CD4-positive, CD25-positive, alpha-beta regulatory T cell (primary cell): ENCODE results near the gene GTPBP6. TPM values are rescaled to one million over a fixed set of nuclear protein-coding genes. Genes with fewer than 3 reads are reported as not detected.

ENCODE experiments used
- ATAC-seq, 2 donors: fragments of 150-1000 bp; cut with Tn5 transposase; one replicate each; pipeline ENCODE4 v1.10.0; 2021; ENCODE audit warnings: low read depth in 2 of 2, moderate number of reproducible peaks in 2 of 2, moderate library complexity in 1 of 2
- DNase-seq, 3 donors: peaks; one replicate each; pipeline versions ENCODE4 v3.0.0 to v3.0.0-alpha.2; 2012 to 2022; ENCODE audit warnings: mixed read lengths in 1 of 3
- H3K27ac ChIP-seq: one replicate; pipeline ENCODE4 v1.7.0; 2013; ENCODE audit warnings: mild to moderate bottlenecking, low read length; ENCODE audit not compliant: insufficient read depth, poor library complexity, severe bottlenecking
- H3K27me3 ChIP-seq: one replicate; pipeline ENCODE4 v1.7.0; 2013; ENCODE audit warnings: low read length; ENCODE audit not compliant: control insufficient read depth, insufficient read depth
- H3K36me3 ChIP-seq: one replicate; pipeline ENCODE4 v1.7.0; 2013; ENCODE audit warnings: mild to moderate bottlenecking, low read length, moderate library complexity; ENCODE audit not compliant: control insufficient read depth, insufficient read depth
- H3K4me1 ChIP-seq: 2 replicates; pipeline ENCODE4 v1.7.0; 2013; ENCODE audit warnings: mild to moderate bottlenecking, low read length; ENCODE audit not compliant: insufficient read depth, control insufficient read depth, poor library complexity, severe bottlenecking
- H3K4me3 ChIP-seq: one replicate; pipeline ENCODE4 v1.7.0; 2013; ENCODE audit warnings: low read depth, mild to moderate bottlenecking, low read length, moderate library complexity
- H3K9me3 ChIP-seq, 2 experiments: 1 replicate in 1 of 2; 2 replicates in 1 of 2; pipeline ENCODE4 v1.7.0; 2013; ENCODE audit warnings: low read length in 2 of 2, mild to moderate bottlenecking in 1 of 2, moderate library complexity in 1 of 2; ENCODE audit not compliant: control insufficient read depth in 2 of 2
- H3K27ac Mint-ChIP-seq, 3 donors: one replicate each; pipeline ENCODE4 v1.8.0; 2020 to 2022; ENCODE audit warnings: mild to moderate bottlenecking in 3 of 3, mixed read lengths in 3 of 3, moderate library complexity in 2 of 3
- H3K27me3 Mint-ChIP-seq: one replicate; pipeline ENCODE4 v1.8.0; 2022; ENCODE audit warnings: mild to moderate bottlenecking, mixed read lengths
- H3K36me3 Mint-ChIP-seq: one replicate; pipeline ENCODE4 v1.8.0; 2020; ENCODE audit warnings: mixed read lengths
- H3K4me1 Mint-ChIP-seq, 4 donors: one replicate each; pipeline ENCODE4 v1.8.0; 2020 to 2022; ENCODE audit warnings: mixed read lengths in 4 of 4, mild to moderate bottlenecking in 1 of 4
- H3K4me3 Mint-ChIP-seq, 4 donors: one replicate each; pipeline ENCODE4 v1.8.0; 2020 to 2022; ENCODE audit warnings: mild to moderate bottlenecking in 4 of 4, mixed read lengths in 4 of 4, moderate library complexity in 3 of 4
- H3K9me3 Mint-ChIP-seq, 7 donors: one replicate each; pipeline ENCODE4 v1.8.0; 2020 to 2022; ENCODE audit warnings: mixed read lengths in 7 of 7, mild to moderate bottlenecking in 3 of 7, moderate library complexity in 2 of 7
- polyA plus RNA-seq, 4 donors: library from polyadenylated mRNA; unstranded; fragments of 300-500 nt; fragmentation: Illumina TruSeq; gene quantifications; one replicate each; pipeline ENCODE4 v1.2.3, GENCODE V29; 2021
- total RNA-seq: library from RNA; stranded (reverse); gene quantifications from one replicate; pipeline ENCODE4 v1.2.3, GENCODE V29; 2022

GTPBP6 gene, protein sequence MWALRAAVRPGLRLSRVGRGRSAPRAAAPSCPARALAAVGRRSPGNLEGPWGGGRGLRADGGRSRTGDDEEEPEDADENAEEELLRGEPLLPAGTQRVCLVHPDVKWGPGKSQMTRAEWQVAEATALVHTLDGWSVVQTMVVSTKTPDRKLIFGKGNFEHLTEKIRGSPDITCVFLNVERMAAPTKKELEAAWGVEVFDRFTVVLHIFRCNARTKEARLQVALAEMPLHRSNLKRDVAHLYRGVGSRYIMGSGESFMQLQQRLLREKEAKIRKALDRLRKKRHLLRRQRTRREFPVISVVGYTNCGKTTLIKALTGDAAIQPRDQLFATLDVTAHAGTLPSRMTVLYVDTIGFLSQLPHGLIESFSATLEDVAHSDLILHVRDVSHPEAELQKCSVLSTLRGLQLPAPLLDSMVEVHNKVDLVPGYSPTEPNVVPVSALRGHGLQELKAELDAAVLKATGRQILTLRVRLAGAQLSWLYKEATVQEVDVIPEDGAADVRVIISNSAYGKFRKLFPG
- total RNA-seq (62.2 TPM), polyA plus RNA-seq (10 to 100 TPM; 29.7 to 42.8 (median 35.6) TPM)

DNA sequence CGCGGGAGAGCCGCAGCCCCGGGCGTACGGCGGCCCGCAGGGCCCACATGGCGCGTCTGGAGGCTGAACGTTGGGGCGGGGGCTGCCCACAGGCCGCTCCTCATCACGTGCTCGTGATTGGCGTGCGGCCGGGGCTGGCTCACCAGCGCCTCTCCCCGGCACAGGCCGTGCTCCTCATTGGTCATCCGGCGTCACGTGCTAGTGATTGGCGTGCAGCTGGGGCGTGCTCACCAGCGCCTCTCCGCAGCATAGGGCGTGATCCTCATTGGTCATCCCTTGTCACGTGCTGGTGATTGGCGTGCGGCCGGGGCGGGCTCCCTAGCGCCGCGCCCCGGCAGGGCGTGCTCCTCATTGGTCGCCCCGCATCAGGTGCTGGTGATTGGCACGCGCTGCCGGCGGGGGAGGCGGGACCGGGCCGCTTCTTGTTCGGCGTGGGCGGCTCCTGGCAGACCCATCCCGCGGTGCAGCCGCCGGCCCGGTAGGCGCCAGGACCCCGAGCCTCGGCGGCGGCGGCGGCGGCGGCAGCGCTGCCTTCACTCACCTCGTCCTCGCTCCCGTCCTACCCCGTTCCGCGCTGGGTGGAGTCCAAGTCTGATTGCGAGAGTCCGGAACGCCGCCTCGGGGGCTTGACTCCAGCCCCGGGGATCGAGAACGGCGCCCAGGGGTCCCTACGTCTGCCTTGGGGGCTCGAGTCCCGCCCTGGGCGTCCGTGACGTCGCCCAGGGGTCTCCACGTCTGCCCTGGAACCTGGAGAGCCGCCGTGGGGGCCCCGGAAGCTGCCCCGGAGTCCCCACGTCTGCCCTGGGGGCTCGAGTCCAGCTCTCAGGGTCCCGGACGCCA, at the start of gene GTPBP6:
TSS of gene GTPBP6 (minus strand) at position 58 of the 840 bp plus-strand sequence. CDS start at position 49, 9 bp downstream.
- peak within 1 kb of the TSS; percentile 96 to 99 (median 99) for H3K27ac Mint-ChIP-seq
- DNase-seq (peak; percentile 98 to 100 (median 99)), ATAC-seq (peak; percentile 81 to 83)
- H3K36me3 ChIP-seq = peaks cover 13% of the 10 kb centered on the region
- peaks cover 0 to 1% (median 0%) of the 10 kb centered on the region in 7 donors for H3K9me3 Mint-ChIP-seq
- peak within 1 kb of the TSS; percentile 96 for H3K27ac ChIP-seq
- H3K4me3 Mint-ChIP-seq = peak within 1 kb of the TSS; percentile 89 to 96 (median 94)
- H3K27me3 ChIP-seq = no peaks in the 10 kb centered on the region
- H3K36me3 Mint-ChIP-seq = peaks cover 4% of the 10 kb centered on the region
- peaks cover 29% of the 10 kb centered on the region for H3K4me1 ChIP-seq
- H3K27me3 Mint-ChIP-seq = peaks cover 26% of the 10 kb centered on the region
- H3K9me3 ChIP-seq = no peaks in the 10 kb centered on the region
- H3K4me3 ChIP-seq = no peak within 1 kb of the TSS
- peaks cover 7 to 30% (median 19%) of the 10 kb centered on the region in 4 donors for H3K4me1 Mint-ChIP-seq

DNA sequence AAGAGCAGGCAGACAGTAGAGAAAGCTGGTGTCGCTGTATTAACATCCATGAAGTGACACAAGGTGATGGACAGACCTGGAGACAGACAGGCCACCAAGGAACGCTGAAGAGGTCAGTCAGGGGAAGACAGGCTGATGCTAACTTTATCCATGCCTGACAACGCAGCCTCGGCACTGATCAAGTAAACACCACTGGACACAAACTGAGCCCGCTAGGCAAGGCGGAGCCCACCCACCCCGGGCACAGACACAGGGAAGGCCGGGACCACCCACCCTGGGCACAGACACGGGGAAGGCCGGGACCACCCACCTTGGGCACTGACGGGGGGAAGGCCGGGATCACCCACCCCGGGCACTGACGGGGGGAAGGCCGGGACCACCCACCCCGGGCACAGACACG, 49.3 kb upstream of the GTPBP6 start:
- Mint-ChIP-seq H3K27me3 (peaks cover 13% of the 10 kb centered on the region), H3K36me3 (peaks cover 7% of the 10 kb centered on the region), H3K4me3 (no peak overlapping the region), H3K9me3 (peaks cover 0 to 2% (median 0%) of the 10 kb centered on the region in 7 donors), H3K27ac (no peak overlapping the region), H3K4me1 (peaks cover 6 to 20% (median 11%) of the 10 kb centered on the region in 4 donors)
- no peak overlapping the region for H3K4me3 ChIP-seq
- no peaks in the 10 kb centered on the region for H3K9me3 ChIP-seq
- H3K4me1 ChIP-seq = peaks cover 4% of the 10 kb centered on the region
- no peaks in the 10 kb centered on the region for H3K36me3 ChIP-seq
- H3K27me3 ChIP-seq = peaks cover 1% of the 10 kb centered on the region
- DNase-seq (no peak), ATAC-seq (no peak)
- no peak overlapping the region for H3K27ac ChIP-seq

DNA sequence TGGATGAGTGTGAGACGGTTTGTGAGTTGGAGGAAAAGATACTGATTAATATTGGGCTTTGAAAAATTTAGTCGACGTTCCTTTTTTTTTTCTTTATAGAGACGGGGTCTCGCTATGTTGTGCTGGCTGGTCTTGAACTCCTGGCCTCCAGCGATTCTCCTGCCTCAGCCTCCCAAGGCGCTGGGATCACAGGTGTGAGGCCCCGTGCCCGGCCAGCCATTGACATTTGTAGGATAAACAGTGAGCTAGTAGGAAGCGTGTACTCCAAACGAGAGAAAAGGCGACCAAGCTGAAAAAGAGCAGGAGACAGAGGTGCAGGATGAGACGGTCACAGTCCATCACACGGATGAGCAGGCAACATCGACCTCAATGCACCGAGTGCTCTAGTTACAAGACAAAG, 48.8 kb upstream of the GTPBP6 start:
- DNase-seq = no peak
- ATAC-seq = no peak
- peaks cover 4 to 17% (median 10%) of the 10 kb centered on the region in 4 donors for H3K4me1 Mint-ChIP-seq
- H3K9me3 ChIP-seq = no peaks in the 10 kb centered on the region
- peaks cover 8% of the 10 kb centered on the region for H3K27me3 Mint-ChIP-seq
- peak overlapping the region in 1 of 3 donors; percentile 79 for H3K27ac Mint-ChIP-seq
- no peak overlapping the region for H3K4me3 Mint-ChIP-seq
- H3K36me3 Mint-ChIP-seq = peaks cover 8% of the 10 kb centered on the region
- H3K4me3 ChIP-seq = no peak overlapping the region
- H3K27me3 ChIP-seq = no peaks in the 10 kb centered on the region
- H3K36me3 ChIP-seq = no peaks in the 10 kb centered on the region
- no peak overlapping the region for H3K27ac ChIP-seq
- peaks cover 4% of the 10 kb centered on the region for H3K4me1 ChIP-seq
- H3K9me3 Mint-ChIP-seq = peaks cover 0 to 3% (median 0%) of the 10 kb centered on the region in 7 donors

DNA sequence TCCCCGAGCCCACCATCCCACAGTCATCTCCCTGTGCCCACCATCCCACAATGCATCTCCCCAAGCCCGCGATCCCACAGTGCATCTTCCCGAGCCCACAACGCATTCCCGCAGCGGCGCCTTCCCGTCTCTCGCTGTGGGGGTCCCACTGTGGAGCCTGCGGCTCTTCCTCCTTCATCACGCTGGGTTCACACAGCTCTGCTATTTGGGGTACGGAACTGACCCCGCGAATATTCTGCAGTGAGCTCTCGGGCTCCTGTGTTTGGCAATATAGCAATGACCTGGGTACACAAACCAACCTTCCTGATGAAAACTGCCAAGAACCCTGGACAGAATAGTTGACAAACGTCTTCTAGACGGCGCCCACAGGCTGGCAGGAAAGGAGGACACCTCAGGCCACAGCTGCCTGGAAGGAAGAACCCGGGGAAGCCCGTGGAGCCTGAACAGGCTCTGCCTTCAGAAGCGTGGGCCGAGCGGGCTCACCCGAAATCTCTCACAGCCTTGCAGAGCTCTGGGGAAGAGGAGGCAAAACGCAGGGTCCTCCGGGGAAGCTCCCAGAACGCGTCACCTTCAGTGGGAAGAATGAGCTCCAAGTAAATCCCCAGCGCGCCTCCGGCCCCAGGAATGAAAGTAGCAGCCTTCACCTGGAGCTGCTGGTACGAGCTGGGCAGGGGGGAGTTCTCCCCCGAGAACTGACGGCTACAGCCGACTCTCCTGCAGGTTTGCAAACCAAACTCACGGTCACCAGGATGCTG, 45.2 kb upstream of the GTPBP6 start:
- no peaks in the 10 kb centered on the region for H3K27me3 ChIP-seq
- H3K4me3 ChIP-seq = no peak overlapping the region
- H3K4me1 ChIP-seq = no peaks in the 10 kb centered on the region
- ATAC-seq (no peak), DNase-seq (no peak)
- H3K36me3 Mint-ChIP-seq = peaks cover 22% of the 10 kb centered on the region
- peaks cover 0 to 7% (median 2%) of the 10 kb centered on the region in 4 donors for H3K4me1 Mint-ChIP-seq
- no peak overlapping the region for H3K27ac ChIP-seq
- peaks cover 10 to 22% of the 10 kb centered on the region in 2 experiments for H3K9me3 ChIP-seq
- H3K27ac Mint-ChIP-seq = no peak overlapping the region
- H3K36me3 ChIP-seq = peaks cover 22% of the 10 kb centered on the region
- H3K4me3 Mint-ChIP-seq = no peak overlapping the region
- peaks cover 0 to 15% (median 4%) of the 10 kb centered on the region in 7 donors for H3K9me3 Mint-ChIP-seq
- H3K27me3 Mint-ChIP-seq = no peaks in the 10 kb centered on the region

DNA sequence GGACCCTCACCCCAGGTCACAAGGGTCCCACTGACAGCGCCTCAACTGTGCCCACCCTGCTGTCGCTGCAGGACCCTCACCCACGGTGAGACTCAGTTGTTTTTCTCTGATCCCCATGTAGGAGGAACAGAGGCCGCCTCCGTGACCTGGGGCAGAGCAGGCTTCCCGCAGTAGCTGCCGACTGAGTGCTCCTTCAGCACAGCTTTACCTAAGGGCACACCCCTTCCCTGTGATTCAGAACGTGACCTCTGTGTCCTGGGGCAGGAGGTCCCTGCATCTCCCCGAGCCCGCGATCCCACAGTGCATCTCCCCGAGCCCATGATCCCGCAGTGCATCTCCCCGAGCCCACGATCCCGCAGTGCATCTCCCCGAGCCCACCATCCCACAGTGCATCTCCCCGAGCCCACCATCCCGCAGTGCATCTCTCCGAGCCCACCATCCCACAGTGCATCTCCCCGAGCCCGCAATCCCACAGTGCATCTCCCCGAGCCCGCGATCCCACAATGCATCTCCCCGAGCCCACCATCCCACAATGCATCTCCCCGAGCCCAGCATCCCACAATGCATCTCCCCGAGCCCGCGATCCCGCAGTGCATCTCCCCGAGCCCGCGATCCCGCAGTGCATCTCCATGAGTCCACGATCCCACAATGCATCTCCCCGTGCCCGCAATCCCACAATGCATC, 44.5 kb upstream of the GTPBP6 start:
- Mint-ChIP-seq H3K4me3 (no peak overlapping the region), H3K36me3 (peaks cover 22% of the 10 kb centered on the region), H3K9me3 (peaks cover 0 to 15% (median 4%) of the 10 kb centered on the region in 7 donors), H3K27me3 (no peaks in the 10 kb centered on the region), H3K27ac (no peak overlapping the region), H3K4me1 (peaks cover 0 to 7% (median 2%) of the 10 kb centered on the region in 4 donors)
- DNase-seq (no peak), ATAC-seq (no peak)
- no peaks in the 10 kb centered on the region for H3K27me3 ChIP-seq
- H3K9me3 ChIP-seq = peaks cover 10 to 27% of the 10 kb centered on the region in 2 experiments
- peaks cover 22% of the 10 kb centered on the region for H3K36me3 ChIP-seq
- H3K4me1 ChIP-seq = no peaks in the 10 kb centered on the region
- no peak overlapping the region for H3K4me3 ChIP-seq
- no peak overlapping the region for H3K27ac ChIP-seq

DNA sequence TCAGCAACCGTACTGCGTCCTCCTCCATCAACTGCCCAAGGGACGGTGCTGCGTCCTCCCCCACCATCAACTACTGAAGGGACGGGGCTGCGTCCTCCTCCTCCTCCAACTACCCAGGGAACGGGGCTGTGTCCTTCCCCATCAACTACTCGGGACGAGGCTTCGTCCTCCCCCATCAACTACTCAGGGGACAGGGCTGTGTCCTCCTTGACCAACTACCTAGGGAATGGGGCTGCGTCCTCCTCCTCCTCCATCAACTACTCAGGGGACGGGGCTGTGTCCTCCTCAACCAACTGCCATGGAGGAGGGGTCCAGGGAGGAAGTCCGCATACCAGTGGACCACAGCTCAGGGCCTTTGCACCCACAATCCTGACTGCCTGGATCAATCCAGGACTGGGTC, 43.8 kb upstream of the GTPBP6 start:
- H3K27ac ChIP-seq = no peak overlapping the region
- H3K27ac Mint-ChIP-seq = peak overlapping the region in 1 of 3 donors; percentile 33
- DNase-seq (no peak), ATAC-seq (no peak)
- peaks cover 4 to 9% (median 6%) of the 10 kb centered on the region in 4 donors for H3K4me1 Mint-ChIP-seq
- H3K4me3 ChIP-seq = no peak overlapping the region
- peaks cover 28% of the 10 kb centered on the region for H3K36me3 Mint-ChIP-seq
- no peaks in the 10 kb centered on the region for H3K27me3 Mint-ChIP-seq
- peaks cover 0 to 21% (median 6%) of the 10 kb centered on the region in 7 donors for H3K9me3 Mint-ChIP-seq
- peaks cover 10 to 27% of the 10 kb centered on the region in 2 experiments for H3K9me3 ChIP-seq
- peaks cover 5% of the 10 kb centered on the region for H3K4me1 ChIP-seq
- no peak overlapping the region for H3K4me3 Mint-ChIP-seq
- peaks cover 22% of the 10 kb centered on the region for H3K36me3 ChIP-seq
- no peaks in the 10 kb centered on the region for H3K27me3 ChIP-seq
